NOMO-1 treated with DMSO at 0.1 percent for 48 hours (cell line): ENCODE measurements around the gene NOL6.
"Not testable (repeated sequence)": the region's sequence is repeated elsewhere in the genome, so short reads cannot be mapped to it uniquely, and the experiment has no call there.

Experiments used
- DNase-seq: peaks from one replicate; lab custom pipeline; 2025; ENCODE audit not compliant: unreplicated experiment; lab: John Stamatoyannopoulos, UW

Gene NOL6

DNA sequence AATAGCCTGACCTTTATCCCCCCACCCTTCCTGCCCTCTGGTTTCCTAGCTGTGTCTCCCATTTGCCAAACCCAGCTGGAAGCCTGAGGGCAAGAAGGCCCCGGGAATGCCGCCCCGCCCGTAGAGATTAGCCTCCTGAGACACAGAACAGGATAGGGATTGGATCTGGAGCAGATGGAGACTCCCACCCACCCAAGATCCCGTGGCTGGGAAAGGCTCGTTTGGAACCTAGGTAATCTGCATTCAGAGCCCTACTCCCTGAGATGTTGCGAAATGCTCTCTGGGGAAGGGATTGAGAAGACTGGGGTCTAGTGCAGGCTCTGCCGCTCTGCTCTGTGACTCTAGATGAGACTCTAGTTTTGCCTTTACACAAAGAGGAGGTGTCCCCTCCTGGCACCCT lies 37.3 kb downstream of the NOL6 start:
- no peak for DNase-seq

DNA sequence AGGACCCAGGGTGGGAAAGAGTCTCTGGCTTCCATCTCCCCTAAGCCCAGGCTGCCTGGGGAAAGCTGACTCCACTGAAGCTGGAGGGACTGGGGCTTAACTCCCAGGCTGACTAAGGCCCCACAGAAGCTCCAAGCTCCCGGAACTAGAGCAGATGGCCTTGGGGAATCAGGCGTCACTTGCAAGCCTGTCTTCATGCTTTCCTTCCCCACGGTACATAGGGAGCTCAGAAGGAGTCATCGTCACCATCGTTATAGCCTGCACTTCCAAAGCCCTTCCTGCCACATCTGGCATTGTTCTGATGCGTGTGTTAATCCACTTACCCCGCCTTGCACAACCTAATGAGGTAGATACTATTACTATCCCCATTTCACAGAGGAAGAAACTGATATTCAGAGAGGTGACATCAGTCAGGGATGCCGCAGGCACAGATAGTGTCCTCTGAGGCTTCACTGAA lies 37.9 kb downstream of the NOL6 start:
- no peak for DNase-seq

DNA sequence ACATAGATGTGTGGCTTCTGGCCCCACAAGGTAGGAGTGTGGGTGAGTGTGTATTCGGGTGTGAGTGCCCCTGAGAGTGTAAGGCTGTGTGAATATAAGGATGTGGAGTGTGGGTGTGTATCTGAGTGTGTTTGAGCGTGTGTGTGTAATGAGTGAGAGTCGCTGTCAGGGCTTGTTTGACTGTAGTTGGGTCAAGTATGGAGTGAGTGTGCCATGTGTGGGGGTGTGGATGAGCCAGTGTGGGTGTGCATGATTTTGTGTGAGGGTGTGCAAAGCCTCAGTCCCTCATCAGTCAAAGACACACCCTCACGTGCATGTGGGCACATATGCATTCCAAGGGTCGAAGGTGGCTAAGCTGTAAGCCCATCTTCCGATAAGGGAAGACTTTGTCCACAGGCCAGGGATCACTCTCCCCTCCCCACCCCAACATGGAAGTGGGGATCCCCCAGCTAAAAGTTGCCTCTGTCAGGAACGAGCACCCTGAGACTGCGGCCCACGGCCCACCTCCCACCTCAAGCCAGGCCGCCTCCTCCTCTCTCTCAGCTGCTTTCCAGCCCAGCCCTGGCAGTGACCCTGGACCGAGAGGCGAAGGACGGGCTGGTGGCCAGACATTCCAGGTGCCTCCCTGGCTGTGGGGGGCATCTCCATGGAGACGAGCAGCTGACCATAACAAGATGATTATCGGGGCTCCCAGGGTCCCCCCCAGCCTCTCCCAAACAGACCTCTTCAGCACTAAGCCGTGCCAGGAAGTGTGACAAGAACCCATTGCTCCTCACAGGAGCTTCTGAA lies 39.2 kb downstream of the NOL6 start:
- no peak for DNase-seq

DNA sequence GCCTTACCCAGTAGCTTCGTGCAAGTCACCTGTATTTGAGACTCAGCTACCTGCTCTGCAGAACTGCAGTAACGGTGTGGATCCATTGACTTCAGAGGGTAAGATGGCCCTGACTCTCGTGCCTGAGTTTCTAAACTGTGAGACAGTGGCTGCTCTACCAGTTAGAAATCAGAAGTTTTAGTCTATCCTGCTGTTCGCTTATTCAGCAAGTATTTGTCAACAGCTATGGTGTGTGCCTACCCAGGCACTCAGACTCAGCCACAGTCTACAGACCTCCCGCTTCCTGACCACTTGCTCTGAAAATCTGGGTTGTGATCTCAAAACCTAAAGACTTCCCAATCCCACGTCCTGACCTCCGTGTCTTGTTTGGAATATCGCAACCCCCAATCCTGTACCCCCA lies 39.9 kb downstream of the NOL6 start:
- DNase-seq: no peak

DNA sequence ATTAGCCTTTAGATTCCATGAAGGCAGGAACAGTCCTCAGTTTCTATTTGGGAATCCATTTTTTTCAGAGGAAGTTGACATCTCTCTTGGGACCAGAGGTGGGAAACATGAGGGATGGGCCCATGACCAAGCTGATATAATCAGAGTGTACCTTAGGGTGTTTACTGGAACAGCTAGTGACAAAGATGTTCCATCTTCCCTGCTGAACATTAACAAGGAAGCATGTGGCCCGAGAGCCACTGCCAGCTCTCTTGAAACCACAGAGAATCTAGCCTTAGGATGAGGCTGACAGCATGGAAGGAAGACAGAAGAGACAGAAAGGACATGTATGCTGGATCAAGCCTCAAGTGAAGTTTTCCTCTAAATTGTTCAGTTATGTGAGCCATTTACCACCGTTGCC lies 42.3 kb downstream of the NOL6 start:
- DNase-seq: no peak

DNA sequence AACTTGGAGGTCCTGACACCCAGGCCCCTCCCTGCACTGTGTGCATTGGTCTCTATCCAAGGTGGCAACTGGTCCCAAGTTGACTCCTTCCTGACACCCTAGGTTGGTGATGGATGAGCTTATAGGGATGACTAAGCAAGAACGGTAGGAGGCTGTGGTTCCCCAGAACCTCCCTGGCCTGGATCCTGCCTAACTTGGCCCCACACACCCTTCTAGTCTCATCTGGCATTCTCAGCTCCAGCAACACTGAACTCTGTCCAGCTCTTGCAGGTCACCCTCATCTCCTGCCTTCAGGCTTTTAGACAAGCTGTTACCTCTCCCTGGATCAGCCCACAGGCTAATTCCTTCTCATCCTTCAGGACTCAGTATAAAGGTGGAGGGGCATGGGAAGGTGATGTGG lies 42.8 kb downstream of the NOL6 start:
- no peak for DNase-seq

DNA sequence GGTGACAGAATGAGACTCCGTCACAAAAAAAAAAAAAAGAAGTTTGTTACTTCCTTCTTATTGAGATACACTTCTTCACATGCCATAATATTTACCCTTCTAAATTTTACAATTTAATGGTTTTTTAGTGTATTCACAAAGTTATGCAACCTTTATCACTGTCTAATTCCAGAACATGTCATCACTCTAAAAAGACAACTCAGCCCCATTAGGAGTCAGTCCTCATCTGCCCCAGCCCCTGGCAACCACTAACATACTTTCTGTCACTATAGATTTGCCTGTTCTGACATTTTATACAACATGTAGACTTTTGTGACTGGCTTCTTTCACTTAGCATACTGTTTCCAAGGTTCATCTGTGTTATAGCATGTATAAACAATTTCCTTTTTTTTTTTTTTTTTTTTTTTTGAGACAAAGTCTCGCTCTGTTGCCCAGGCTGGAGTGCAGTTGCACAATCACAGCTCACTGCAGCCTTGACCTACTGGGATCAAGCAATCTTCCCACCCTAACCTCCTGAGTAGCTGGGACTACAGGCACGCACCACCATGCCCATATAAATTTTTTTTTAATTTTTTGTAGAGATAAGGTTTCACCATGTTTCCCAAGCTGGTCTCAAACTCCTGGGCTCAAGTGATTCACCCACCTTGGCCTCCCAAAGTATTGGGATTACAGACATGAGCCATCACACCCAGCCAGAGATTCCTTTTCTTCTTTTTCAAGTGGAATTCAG lies 44.3 kb downstream of the NOL6 start:
- no peak for DNase-seq

DNA sequence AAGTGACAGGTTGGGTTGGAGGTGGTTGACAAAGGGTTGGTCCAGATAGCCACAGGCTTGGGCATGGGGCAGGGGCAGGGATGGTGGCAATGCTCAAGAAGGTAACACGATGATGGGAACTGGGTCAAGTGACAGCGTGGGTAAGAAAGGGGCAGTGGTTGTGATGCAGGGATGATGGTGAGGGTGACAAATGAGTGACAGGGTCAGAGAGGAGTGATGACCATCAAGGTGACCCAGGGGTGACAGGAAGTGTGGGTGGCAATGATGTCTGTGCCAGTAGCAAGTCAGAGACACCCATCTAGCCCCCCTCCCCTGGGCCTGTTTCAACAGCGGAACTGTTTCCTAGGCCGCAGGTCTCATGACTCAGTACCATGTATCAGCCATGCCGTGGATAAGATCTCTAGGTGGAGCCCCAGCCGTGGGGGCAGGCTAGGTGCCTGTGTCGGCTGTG lies 46.9 kb downstream of the NOL6 start:
- no peak for DNase-seq

DNA sequence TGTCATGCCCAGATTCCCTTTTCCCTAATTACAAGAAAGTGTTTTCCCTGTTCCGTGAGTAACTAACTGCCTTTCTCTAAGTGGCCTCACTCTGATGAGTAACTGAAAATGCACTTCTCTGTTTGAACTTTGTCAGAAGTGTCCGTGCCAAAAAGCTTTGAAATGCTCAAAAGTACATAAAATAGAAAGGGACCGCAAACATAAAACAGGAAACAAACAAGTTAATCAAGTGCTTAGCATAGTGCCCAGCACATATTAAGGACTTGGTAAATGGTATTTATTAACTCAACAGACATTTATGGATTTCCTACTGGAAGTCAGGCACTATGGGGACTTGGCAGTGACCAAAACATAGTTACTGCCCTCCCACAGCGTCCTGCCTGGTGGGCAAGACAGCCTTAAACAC lies 48.6 kb downstream of the NOL6 start:
- no peak for DNase-seq

DNA sequence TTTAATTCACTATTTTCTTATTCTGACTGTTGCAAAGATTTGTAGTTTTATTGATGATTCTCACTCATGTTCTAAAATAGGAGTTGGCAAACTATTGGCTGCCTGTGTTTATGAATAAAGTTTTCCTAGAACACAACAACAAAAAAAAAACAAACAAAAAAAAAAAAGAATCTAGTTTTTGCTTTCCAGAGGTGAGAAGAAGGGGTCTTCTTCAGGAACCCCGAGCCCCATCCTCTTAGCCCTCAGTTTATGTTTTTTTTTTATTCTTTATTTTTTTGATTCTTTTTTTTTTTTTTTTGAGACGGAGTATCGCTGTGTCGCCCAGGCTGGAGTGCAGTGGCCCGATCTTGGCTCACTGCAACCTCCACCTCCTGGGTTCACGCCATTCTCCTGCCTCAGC lies 49.2 kb downstream of the NOL6 start:
- DNase-seq: not testable (repeated sequence)

DNA sequence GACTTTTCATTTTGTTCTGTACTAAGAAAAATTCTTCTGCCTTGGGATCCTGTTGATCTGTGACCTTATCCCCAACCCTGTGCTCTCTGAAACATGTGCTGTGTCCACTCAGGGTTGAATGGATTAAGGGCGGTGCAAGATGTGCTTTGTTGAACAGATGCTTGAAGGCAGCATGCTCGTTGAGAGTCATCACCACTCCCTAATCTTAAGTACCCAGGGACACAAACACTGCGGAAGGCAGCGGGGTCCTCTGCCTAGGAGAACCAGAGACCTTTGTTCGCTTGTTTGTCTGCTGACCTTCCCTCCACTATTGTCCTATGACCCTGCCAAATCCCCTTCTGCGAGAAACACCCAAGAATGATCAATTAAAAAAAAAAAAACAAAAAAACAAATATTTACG lies 49.7 kb downstream of the NOL6 start:
- not testable (repeated sequence) for DNase-seq

DNA sequence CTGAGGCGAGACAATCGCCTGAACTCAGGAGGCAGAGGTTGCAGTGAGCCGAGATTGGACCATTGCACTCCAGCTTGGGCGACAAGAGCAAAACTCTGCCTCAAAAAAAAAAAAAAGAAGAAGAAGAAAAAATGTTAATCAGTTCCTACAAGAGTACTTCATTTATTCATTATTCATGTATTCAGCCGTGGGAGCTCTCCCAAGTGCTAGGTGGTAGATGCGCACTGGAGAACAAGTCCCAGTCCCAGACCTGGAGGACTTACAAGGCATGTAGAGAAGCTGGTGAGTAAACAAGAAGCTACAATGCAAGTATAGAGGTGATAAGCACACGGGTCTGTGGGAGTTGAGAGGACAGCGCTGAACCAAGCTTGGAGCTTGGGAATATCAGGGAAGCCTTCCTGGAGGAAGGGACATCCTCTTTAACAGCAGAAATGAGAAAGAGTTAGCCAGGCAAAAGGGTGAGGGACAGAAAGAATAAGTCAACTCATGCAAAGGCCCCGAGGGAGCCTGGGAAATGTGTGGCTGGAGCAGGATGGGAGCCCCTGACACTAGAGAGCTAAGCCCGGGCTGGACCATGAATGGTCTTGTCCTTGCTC lies 53.9 kb downstream of the NOL6 start:
- no peak for DNase-seq

DNA sequence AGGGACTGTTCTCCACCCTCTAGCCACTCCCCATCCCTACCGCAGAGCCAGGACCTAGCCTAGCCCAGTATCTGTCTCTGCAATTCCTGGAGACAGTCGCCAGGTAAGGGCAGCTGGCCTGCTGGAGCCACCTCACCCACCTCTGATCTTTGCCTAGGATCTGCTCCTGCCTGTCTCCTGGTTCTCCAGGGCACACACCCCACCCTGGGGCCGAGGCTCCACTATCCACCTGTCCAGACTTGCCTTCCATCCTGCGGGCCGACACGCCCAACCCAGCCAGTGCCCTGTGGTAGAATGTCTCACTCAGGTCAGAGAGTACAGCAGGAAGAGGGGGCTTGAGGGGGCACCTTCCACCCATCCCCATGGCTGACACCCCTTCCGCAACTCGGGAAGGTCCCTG lies 55.6 kb downstream of the NOL6 start:
- no peak for DNase-seq

DNA sequence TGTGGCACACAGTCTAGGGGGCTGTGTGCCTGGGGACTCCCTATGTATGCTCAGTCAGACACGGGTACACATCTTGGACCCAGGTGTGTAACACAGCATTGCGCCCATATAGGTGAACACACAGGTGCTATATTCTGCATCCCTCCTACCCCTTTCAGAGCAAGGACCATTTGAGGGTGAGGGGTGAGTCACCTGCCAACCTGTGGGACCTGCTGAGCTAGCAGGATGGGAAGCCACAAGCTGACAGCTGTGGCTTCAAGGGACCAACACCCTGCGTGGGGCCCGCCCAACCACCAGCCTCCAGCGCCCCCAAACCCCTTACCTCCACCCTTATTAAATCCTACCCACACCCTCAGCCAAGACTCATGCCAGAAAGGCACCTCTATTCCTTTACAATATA lies 56.7 kb downstream of the NOL6 start:
- DNase-seq: no peak

DNA sequence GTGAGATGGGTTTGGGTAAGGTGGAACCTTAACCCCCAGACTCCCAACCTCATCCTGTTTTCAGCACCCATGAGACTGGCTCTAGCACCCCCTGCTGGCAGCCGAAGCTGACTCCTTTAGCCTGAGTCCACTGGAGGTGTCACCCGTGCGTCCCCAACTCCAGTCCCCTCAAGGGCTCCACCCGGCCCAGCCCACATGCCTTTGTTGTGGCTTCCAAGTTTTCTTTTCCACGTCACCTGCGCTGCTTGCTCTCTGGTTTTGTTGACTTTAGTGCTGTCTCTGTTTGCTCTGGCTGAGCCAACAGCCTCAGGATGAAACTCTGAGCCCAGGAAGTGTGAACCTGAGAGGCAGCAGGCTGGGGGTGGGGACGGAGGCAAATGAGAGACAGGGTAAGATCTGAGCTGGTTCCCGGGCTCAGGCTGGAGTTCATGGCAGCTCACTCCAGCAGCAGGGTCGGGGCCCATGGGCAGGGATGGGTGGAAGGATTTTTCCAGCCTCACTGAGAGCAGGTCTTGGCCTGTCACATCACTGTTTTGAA lies 58.2 kb downstream of the NOL6 start:
- peak; percentile 60 for DNase-seq

DNA sequence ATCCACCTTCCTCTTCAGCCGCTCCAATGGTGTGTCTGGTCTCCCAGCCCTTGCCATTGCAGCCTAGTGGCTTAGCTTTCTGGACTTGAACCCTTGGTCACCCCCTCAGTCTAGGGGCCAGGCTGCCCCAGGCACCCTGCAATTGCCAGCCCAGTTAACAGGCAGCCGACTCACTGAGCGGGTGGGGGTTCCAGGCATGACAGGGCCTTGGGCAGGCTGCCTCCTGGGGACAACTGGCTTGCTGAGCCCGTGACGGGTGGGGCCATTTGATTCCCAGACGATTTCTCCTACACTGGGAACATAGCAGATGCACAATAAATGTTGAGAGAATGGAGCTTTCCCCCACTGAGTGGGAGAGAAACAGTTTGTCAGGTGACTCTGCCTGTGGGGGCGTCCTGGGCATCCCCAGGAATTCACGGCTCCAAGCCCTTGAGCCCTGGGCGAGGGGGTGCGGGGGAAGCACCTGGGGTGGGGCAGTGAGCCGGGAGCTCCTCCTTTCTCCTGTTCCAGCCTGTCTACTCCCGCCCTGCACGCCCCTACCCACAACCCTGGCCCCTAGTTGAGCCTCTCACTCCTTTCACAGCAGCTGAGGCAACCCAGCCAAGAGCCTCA lies 58.7 kb downstream of the NOL6 start:
- DNase-seq: no peak

DNA sequence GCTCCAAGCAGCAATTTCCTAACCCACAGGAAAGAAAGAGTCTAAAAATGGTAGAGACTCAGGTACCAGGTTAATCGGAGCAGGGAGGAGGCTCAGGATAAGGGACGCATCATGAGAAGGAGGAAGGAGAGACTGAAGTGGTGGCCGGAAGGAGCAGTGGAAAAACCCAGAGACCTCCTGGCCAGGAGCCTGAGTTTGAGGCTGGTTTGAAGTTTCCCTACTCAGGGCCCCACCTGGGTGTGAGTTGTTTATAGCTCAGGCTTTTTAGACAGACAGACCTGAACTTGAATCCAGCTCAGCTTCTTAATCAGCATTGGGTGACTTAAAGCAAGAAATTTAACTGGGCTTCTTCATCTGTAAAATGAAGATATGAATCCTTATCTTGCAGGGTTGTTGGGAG lies 59.5 kb downstream of the NOL6 start:
- DNase-seq: no peak
